ENCODE measurements around the gene PDE6G. TPM values are rescaled to one million over a fixed set of nuclear protein-coding genes. Genes with fewer than 3 reads are reported as not detected.

Gene PDE6G
- total RNA-seq, 4 donors from 2014 or later, result 2.1 TPM; not detected in 3

- no peak overlapping the region for H3K4me3 ChIP-seq
- no peaks in the 10 kb centered on the region for H3K36me3 ChIP-seq
- H3K27ac ChIP-seq, result no peak overlapping the region
- intact Hi-C loops (cut with DNase I; ENCODE audit: low total_unique reads), result no loop called here
- H3K9me3 ChIP-seq, result no peaks in the 10 kb centered on the region
- DNase-seq, result no peak
- TF ChIP-seq POLR2A (IDR thresholded peaks at IDR 0.05), result no peak
- TF ChIP-seq CTCF (IDR thresholded peaks at IDR 0.05), result no peak
- no peaks in the 10 kb centered on the region for H3K4me1 ChIP-seq
- H3K27me3 ChIP-seq, result no peaks in the 10 kb centered on the region
Observed at GRCh38 chr17:81673561-81674258, 17.4 kb upstream of the PDE6G start.

GRCh38 chr17:81672954-81673353 lies 16.6 kb upstream of the PDE6G start:
- Histone ChIP-seq H3K27ac (no peak overlapping the region), H3K9me3 (no peaks in the 10 kb centered on the region), H3K36me3 (no peaks in the 10 kb centered on the region), H3K27me3 (no peaks in the 10 kb centered on the region), H3K4me1 (peaks cover 0 to 1% of the 10 kb centered on the region in 2 donors), H3K4me3 (no peak overlapping the region)
- intact Hi-C loops (cut with DNase I; ENCODE audit: low total_unique reads), result no loop called here
- TF ChIP-seq POLR2A (IDR thresholded peaks at IDR 0.05) (no peak), CTCF (IDR thresholded peaks at IDR 0.05) (no peak)
- no peak for DNase-seq

GRCh38 chr17:81672504-81672903 lies 16.2 kb upstream of the PDE6G start:
- H3K4me1 ChIP-seq, result peaks cover 0 to 6% of the 10 kb centered on the region in 2 donors
- H3K27me3 ChIP-seq, result no peaks in the 10 kb centered on the region
- TF ChIP-seq CTCF (IDR thresholded peaks at IDR 0.05) (no peak), POLR2A (IDR thresholded peaks at IDR 0.05) (no peak)
- no peak overlapping the region for H3K4me3 ChIP-seq
- DNase-seq, result no peak
- no peaks in the 10 kb centered on the region for H3K9me3 ChIP-seq
- H3K27ac ChIP-seq, result no peak overlapping the region
- H3K36me3 ChIP-seq, result no peaks in the 10 kb centered on the region
- intact Hi-C loops (cut with DNase I; ENCODE audit: low total_unique reads), result no loop called here

GRCh38 chr17:81667754-81668153 lies 11.4 kb upstream of the PDE6G start:
- intact Hi-C loops (cut with DNase I; ENCODE audit: low total_unique reads), result no loop called here
- Histone ChIP-seq H3K27ac (no peak overlapping the region), H3K9me3 (no peaks in the 10 kb centered on the region), H3K27me3 (no peaks in the 10 kb centered on the region), H3K4me1 (peaks cover 0 to 7% of the 10 kb centered on the region in 2 donors), H3K36me3 (no peaks in the 10 kb centered on the region), H3K4me3 (no peak overlapping the region)
- TF ChIP-seq POLR2A (IDR thresholded peaks at IDR 0.05) (no peak), CTCF (IDR thresholded peaks at IDR 0.05) (no peak)
- no peak for DNase-seq

- intact Hi-C loops (cut with DNase I; ENCODE audit: low total_unique reads), result no loop called here
- TF ChIP-seq CTCF (IDR thresholded peaks at IDR 0.05) (no peak), POLR2A (IDR thresholded peaks at IDR 0.05) (peak; percentile 45 to 90)
Observed at GRCh38 chr17:81666342-81667191, 10.2 kb upstream of the PDE6G start, which contains the start of the genes CCDC137 and OXLD1. CCDC137 (plus strand) TSS chr17:81666737; CDS start chr17:81666767, 30 bp downstream. OXLD1 (minus strand) TSS chr17:81666605; CDS start chr17:81666577, 28 bp downstream.

More at GRCh38 chr17:81666342-81667191, 10.2 kb upstream of the PDE6G start, which contains the start of the genes CCDC137 and OXLD1:
- Histone ChIP-seq H3K4me3 (peak within 1 kb of the TSS; percentile 76 to 96), H3K36me3 (no peaks in the 10 kb centered on the region), H3K27ac (peak within 1 kb of the TSS; percentile 59 to 92), H3K9me3 (no peaks in the 10 kb centered on the region), H3K27me3 (no peaks in the 10 kb centered on the region), H3K4me1 (peaks cover 0 to 7% of the 10 kb centered on the region in 2 donors)
- DNase-seq, result peak; percentile 95 to 96

Data from uterus (tissue), 4 donors.